Measurements from ENCODE around the gene LAYN.

The LAYN gene

DNA sequence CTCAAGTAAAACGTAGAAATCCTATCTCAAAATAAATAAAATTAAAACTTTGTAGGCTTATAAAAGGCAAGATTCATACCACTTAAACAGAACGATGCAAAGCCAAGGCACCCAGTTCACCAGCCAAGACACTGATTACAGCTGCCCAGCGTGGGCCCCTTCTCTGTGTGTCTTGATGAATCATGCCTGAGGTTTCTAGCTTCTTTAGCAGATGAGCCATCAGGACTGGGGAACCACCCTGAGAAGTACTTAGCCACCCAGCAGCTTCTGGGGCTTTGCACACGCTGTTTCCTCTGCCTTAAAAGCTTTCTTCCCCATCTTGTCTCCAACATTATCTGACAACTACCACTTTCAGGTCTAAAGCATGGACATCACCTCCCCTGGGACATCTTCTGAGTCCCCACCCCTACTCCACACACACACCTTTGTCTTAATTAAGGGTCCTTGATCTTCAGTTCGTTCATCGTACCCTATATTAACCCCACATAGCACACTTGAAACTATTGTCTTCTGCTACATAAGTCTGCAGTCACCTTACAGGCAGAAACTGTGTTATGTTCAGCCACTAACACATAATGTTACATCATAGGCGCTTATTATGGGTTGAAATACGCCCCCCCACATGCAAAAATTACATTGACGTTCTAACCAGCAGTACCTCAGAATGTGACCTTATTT is 8.7 kb upstream of the LAYN start:
- DNase-seq, result no peak

- no peak for DNase-seq
Observed at GRCh38 chr11:111532365-111532709, 8.2 kb upstream of the LAYN start.

DNA sequence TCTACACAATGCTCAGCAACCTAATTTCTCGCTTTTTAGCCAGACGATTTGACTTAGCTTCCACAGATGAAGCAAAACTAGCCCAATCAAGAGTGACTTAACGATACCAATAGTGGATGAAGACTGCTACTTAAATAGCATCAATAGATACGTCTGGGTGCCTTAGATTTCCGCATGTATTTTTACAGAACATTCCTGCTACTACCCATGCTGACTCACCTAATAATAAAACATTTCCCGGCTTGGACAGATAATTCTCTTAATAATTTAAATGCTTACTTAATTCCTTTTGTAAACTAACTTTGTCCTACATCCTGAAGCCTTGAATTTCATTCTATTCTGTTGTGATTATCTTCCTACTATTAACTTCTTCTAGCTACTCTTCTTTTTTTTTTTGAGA is 5.2 kb upstream of the LAYN start:
- DNase-seq, result no peak

GRCh38 chr11:111537336-111537860 is 3.1 kb upstream of the LAYN start:
- DNase-seq, result no peak

GRCh38 chr11:111538407-111539114 is 2.0 kb upstream of the LAYN start:
- DNase-seq, result no peak

DNA sequence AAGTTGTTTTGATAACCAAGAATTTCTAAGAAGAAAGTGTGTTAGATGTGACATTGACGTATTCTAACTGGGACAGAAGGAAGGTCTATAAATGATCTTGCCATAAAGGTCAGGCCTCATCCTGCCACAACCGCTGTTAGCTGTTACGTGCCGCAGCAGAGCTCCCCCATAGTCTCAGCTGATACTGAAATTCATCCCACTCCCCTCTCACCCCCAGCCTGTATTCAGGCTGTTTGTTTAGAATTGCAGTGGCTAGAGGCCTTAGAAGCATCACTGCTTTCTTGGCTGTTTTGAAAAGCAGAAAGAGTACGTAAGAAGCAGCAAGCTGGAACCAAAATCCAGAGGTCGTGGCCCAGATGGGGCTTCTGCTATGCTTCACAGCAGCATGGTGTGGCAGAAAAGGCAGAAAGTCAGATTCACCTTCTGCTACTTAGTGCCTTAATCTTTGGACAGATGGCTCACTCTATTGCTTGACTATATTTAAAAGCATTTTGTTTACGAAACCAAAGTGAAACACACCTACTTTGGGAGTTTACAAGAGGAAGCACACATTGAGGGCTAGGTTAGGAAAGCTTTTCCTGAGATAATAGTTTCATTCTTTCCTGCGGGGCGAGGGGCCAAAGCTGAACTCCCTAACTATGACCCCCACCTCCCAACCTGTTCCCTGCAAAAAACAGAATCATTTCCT is 950 bp upstream of the LAYN start:
- DNase-seq, result no peak

DNA sequence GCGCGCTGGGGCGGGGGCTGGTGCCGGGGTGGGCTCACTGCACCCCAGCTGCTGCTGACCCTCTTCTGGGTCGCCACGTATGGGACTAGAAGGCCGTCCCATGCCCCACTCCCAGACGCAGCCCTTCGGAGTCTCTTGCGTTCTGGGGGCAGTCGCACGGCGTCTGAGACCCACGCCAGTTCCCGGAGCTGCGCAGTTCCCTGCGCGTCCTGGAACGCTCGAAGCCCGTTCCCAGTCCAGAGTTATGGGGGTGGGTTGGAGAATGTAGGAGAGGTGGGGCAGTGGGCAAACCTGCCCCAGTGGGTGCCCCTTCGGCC is 375 bp downstream of the LAYN start:
- DNase-seq, result no peak

GRCh38 chr11:111541254-111542061 is 938 bp downstream of the LAYN start:
- DNase-seq, result no peak

DNA sequence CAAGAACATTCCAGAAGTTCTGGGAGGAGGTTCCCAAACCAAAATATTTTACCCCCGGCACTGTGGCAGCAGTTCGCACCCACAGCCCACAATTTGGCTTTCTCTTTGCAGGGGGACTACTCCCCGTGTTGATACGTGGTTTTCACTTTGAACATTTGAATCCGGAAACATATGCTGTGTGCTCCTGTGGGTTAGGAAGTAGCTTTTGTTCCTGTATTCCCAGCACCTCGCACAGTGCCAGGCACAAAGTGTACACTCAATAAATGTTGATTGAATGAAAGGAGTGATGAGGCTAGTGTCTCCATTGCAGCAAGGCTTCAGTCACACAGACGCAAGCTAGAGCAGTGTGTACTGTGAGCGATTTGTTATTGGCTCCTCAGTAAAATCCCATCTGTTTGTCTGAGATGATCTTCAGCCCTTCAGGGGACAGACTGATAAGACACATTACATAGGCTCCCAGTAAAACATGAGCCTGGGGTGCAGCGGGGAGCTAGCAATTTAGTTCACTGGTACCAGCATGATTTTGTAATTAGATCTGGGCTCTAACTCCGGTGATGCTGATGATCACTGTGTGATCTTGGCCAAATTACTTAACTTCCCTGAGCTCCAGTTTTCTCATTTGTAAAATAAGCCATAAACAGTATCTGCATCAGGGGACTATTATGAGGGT is 2.2 kb downstream of the LAYN start:
- no peak for DNase-seq

GRCh38 chr11:111548525-111548924 is 8.0 kb downstream of the LAYN start:
- no peak for DNase-seq

DNA sequence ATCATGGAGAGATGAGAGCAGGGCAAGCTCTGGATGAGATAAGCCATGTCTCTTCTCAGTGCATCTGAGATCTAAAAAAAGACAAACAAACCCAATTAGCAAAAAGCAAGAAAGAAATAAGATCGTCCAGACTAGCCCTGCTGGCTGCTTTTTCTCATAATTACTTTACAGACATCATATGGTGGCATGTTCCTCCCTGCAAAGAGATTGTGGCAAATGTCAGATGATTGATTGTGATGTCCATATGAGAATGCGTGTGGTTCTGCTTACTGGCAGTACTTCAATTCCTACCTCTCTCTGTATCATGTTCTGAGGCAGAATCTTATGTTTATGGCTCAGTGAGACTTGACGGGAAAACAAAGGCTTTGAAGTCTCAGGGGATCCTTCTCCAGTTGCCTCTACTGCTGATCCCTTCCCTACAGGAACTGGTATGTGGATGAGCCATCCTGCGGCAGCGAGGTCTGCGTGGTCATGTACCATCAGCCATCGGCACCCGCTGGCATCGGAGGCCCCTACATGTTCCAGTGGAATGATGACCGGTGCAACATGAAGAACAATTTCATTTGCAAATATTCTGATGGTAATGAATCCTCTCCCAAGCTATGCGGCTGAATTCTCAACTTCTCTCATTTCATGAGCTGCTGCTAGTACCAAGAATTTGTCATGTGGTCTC is 8.8 kb downstream of the LAYN start:
- DNase-seq, result no peak

- no peak for DNase-seq
Observed at GRCh38 chr11:111549869-111550203, 9.3 kb downstream of the LAYN start.

DNA sequence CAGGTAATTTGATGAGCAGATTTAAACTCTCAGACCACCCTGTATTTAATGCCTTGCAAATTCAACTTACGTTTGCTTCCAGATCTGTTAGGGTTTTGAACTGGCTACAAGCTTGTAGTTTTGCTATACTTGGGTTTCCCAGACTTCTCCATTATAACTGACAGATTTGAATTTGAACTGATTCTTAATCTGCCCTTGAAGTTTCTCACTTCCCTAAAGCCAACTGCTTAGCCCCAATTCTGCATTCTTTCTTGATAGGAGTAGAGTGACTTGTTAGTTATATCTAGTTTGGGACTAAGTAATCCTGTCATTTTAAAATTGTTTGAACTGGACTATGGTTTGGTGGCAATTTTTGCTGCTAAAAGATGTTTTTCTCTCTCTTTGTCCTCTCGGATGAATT is 9.7 kb downstream of the LAYN start:
- DNase-seq, result no peak

DNA sequence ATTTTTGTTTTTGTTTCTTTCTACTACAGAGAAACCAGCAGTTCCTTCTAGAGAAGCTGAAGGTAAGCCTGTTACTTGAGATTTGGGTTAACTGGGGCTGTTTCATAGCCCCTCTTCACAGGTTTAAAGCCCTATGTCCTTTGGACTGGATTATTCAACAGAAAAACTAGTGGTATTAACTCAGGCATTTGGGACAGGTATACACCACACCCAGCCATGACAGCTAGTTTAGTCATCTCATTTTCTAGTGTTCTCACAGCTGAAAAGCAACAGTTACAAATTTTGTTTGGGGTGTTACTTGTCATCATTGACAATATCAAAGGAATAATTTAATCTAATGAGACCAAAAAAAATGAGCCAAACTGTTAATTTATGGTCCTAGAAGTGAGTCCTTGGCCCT is 14.0 kb downstream of the LAYN start:
- no peak for DNase-seq

- DNase-seq, result no peak
Observed at GRCh38 chr11:111555255-111555654, 14.7 kb downstream of the LAYN start.

GRCh38 chr11:111557425-111558111 is 17.0 kb downstream of the LAYN start:
- no peak for DNase-seq

- DNase-seq, result no peak
Observed at GRCh38 chr11:111559800-111560464, 19.4 kb downstream of the LAYN start.

DNA sequence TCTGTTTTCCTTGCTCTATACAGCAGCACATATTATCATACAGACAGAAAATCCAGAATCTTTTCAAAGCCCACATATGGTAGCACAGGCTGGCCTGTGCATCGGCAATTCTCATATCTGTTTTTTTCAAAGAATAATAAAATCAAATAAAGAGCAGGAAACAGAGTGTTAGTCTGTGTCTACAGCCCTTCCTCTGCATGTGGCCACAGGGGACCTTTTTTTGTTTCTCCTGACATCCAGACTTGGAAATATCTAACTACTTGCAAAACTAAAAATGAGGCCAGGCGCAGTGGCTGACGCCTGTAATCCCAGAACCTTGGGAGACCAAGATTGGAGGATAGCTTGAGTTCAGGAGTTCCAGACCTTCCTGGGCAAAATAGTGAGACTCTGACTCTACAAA is 20.3 kb downstream of the LAYN start:
- no peak for DNase-seq

DNA sequence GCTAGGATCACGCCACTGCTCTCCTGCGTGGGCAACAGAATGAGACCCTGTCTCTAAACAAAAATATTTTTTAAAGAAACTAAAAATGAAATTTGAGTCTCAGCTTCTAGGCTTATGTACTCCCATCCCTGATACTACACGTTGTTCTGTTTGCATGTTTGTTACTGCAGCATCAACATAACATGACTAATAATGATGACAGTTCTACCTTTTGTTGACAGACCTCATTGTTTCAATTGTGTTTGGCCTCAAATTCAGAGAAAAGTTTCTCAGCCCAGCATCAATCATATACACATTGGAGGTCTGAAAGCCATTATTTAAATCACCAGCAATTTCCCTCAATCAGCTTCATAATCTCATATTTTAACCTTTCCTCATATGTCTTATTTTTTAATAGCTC is 20.8 kb downstream of the LAYN start:
- DNase-seq, result no peak

- DNase-seq, result no peak
Observed at GRCh38 chr11:111561791-111562325, 21.3 kb downstream of the LAYN start.
